OCI-LY1 (cell line): ENCODE results near the gene KCNH8.

Experiments
- EZH2 ChIP-seq: fragments of 200-600 bp; sonication (generic), shearing (Covaris generic); IDR thresholded peaks from 2 replicates; pipeline ENCODE4 v1.8.0; 2017; ENCODE audit warnings: borderline replicate concordance, mixed run types, mild to moderate bottlenecking, antibody characterized with exemption, low read length, moderate library complexity, mixed read lengths
- TF ChIP-seq, protein P1 (sequence below): fragments of 200-600 bp; sonication (generic), shearing (Covaris generic); IDR thresholded peaks from 2 replicates; pipeline ENCODE4 v1.5.1; 2017; ENCODE audit warnings: mild to moderate bottlenecking, antibody characterized with exemption, low read length, moderate library complexity, mixed read lengths

- TF ChIP-seq, protein P1, sequence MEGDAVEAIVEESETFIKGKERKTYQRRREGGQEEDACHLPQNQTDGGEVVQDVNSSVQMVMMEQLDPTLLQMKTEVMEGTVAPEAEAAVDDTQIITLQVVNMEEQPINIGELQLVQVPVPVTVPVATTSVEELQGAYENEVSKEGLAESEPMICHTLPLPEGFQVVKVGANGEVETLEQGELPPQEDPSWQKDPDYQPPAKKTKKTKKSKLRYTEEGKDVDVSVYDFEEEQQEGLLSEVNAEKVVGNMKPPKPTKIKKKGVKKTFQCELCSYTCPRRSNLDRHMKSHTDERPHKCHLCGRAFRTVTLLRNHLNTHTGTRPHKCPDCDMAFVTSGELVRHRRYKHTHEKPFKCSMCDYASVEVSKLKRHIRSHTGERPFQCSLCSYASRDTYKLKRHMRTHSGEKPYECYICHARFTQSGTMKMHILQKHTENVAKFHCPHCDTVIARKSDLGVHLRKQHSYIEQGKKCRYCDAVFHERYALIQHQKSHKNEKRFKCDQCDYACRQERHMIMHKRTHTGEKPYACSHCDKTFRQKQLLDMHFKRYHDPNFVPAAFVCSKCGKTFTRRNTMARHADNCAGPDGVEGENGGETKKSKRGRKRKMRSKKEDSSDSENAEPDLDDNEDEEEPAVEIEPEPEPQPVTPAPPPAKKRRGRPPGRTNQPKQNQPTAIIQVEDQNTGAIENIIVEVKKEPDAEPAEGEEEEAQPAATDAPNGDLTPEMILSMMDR: no peak
- no peak for TF ChIP-seq EZH2
Measured at GRCh38 chr3:19467761-19468160, 319.5 kb downstream of the KCNH8 start.
